ENCODE measurements around the gene LMNB1. TPM values are rescaled to one million over a fixed set of nuclear protein-coding genes. Genes with fewer than 3 reads are reported as not detected.
"Not testable (repeated sequence)": the region's sequence is repeated elsewhere in the genome, so short reads cannot be mapped to it uniquely, and the experiment has no call there.

The LMNB1 gene
- total and polyA plus RNA-seq, 8 donors: 0.72 to 7.5 (median 3.8) TPM

DNA sequence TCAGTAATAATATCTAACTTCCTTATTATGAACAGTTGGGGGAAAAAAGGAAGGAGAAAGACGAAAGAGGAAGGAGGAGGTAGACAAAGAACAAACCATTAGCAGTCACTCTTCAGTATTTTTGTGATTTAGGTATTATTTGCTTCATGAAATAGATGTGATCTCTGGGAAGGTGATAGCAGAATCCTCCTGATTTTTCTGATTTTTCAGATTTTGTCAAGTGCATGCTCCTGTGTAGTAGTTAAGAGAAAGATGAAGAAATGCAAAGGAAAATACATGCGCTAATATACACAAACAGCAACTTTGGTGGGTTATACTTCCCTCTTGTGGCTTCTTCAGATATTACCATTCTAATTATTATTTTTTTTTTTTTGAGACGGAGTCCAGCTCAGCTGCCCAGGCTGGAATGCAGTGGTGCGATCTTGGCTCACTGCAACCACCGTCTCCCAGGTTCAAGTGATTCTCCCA, 31.6 kb downstream of the LMNB1 start:
- peak in 3 of 4 donors; percentile 7 to 35 (median 23) for TF ChIP-seq CTCF (IDR thresholded peaks at IDR 0.05)
- WGBS, 2 donors: 51 to 60% methylated on average over 5 of the region's 5 CpGs
- DNase-seq: no peak
- ATAC-seq: peak in 3 of 4 donors; percentile 71 to 84 (median 77)
- no peak for FAIRE-seq
- Histone ChIP-seq H3K4me1 (no peaks in the 10 kb centered on the region), H3K9me3 (no peaks in the 10 kb centered on the region), H3K27me3 (no peaks in the 10 kb centered on the region), H3K4me3 (no peak overlapping the region), H3K36me3 (no peaks in the 10 kb centered on the region), H3K27ac (no peak overlapping the region)
- intact Hi-C loops (cut with DNase I): no loop called here

GRCh38 chr5:126809916-126810315, 33.0 kb downstream of the LMNB1 start:
- H3K36me3 ChIP-seq: no peaks in the 10 kb centered on the region
- DNase-seq (no peak), FAIRE-seq (no peak), ATAC-seq (no peak)
- no peaks in the 10 kb centered on the region for H3K9me3 ChIP-seq
- intact Hi-C loops (cut with DNase I): no loop called here
- no peak overlapping the region for H3K4me3 ChIP-seq
- 86 to 88% methylated on average over 7 of the region's 7 CpGs for WGBS, 2 donors
- H3K27me3 ChIP-seq: no peaks in the 10 kb centered on the region
- no peak overlapping the region for H3K27ac ChIP-seq
- no peak for TF ChIP-seq CTCF (IDR thresholded peaks at IDR 0.05)
- no peaks in the 10 kb centered on the region for H3K4me1 ChIP-seq

DNA sequence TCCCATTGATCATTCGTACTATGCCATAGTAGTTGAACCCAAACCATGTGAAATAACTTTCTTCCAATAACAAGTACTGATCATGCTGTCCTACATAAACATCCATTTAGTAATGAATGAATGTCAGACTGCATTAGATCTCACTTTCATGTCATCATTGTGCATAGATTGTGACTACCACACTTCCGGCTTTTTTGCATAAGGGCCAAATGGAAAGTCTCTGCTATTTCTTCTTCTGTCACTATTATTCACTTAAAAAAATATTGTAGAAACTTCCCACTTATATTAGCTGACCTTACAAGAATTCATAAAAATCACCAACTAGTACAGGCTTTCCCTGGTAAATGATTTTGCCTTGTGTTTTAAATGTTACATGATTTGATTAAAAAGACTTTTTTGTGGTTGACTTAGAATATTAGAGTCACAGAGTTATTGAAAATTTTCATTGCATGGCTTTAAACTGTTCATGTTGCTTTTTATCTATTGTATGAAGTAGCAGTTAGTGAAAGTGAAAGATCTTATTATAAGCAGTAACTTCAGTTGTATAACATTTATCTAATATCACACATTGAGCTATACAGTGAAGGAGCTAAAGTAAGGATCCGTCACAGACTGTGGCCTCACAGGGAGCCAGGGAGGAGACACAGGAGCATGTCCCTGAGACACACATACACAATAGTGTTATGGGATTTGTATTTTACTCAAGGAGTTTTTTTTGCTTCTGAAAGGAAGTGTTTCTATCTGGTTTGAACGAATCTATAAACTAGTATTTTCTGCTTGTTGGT, 33.9 kb downstream of the LMNB1 start:
- H3K27me3 ChIP-seq: no peaks in the 10 kb centered on the region
- WGBS, 2 donors: 92 to 93% methylated on average over 4 of the region's 4 CpGs
- no peaks in the 10 kb centered on the region for H3K9me3 ChIP-seq
- TF ChIP-seq CTCF (IDR thresholded peaks at IDR 0.05): no peak
- DNase-seq: no peak
- no peak for FAIRE-seq
- intact Hi-C loops (cut with DNase I): no loop called here
- no peaks in the 10 kb centered on the region for H3K36me3 ChIP-seq
- no peak overlapping the region for H3K27ac ChIP-seq
- ATAC-seq: no peak
- no peak overlapping the region for H3K4me3 ChIP-seq
- no peaks in the 10 kb centered on the region for H3K4me1 ChIP-seq

DNA sequence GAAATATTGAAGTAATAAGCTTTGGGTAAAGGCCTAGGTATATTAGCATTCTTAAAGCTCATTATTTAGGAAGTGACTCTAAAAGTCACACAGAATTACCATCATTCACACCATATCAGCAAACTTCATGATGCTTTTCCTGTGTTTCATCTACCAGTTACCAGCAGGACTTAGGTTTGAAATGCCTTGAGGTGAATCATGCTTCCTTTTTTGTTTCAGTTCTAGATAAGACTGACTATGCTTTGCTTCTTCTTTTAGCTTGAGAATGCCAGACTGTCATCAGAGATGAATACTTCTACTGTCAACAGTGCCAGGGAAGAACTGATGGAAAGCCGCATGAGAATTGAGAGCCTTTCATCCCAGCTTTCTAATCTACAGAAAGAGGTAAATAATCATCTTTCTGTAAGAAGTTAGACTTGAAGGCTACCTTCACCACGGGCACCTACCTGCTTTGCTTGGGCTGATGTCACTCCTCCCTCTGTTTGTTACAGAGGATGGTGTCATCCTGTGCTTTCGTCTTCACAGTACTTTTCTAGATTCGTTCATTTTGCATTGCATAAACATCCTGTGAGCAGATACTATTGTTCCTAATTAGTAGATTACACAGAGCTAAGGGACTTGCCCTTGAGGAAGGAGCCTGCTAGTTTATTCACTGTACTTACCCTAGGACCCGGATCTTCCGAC, 34.7 kb downstream of the LMNB1 start:
- no peak for FAIRE-seq
- TF ChIP-seq CTCF (IDR thresholded peaks at IDR 0.05): no peak
- H3K4me1 ChIP-seq: no peaks in the 10 kb centered on the region
- peak overlapping the region in 1 of 4 donors; percentile 9 for H3K27ac ChIP-seq
- no peaks in the 10 kb centered on the region for H3K36me3 ChIP-seq
- DNase-seq: no peak
- 82 to 83% methylated on average over 6 of the region's 6 CpGs for WGBS, 2 donors
- no peak for ATAC-seq
- no peaks in the 10 kb centered on the region for H3K9me3 ChIP-seq
- H3K4me3 ChIP-seq: no peak overlapping the region
- no peaks in the 10 kb centered on the region for H3K27me3 ChIP-seq
- intact Hi-C loops (cut with DNase I): no loop called here

- 85 to 86% methylated on average over 4 of the region's 4 CpGs for WGBS, 2 donors
- no peaks in the 10 kb centered on the region for H3K9me3 ChIP-seq
- intact Hi-C loops (cut with DNase I): no loop called here
- FAIRE-seq (no peak), ATAC-seq (no peak), DNase-seq (no peak)
- H3K36me3 ChIP-seq: no peaks in the 10 kb centered on the region
- no peaks in the 10 kb centered on the region for H3K4me1 ChIP-seq
- TF ChIP-seq CTCF (IDR thresholded peaks at IDR 0.05): no peak
- H3K4me3 ChIP-seq: no peak overlapping the region
- H3K27me3 ChIP-seq: no peaks in the 10 kb centered on the region
- no peak overlapping the region for H3K27ac ChIP-seq
These were observed 35.2 kb downstream of the LMNB1 start for GRCh38 chr5:126812199-126812570.

- H3K4me3 ChIP-seq; ATAC-seq; FAIRE-seq; H3K4me1 ChIP-seq; DNase-seq; H3K27me3 ChIP-seq; intact Hi-C loops (cut with DNase I); H3K36me3 ChIP-seq; H3K27ac ChIP-seq; H3K9me3 ChIP-seq: not testable (repeated sequence)
- WGBS, 2 donors: 86 to 95% methylated on average over 9 of the region's 9 CpGs
These were observed 36.9 kb downstream of the LMNB1 start for GRCh38 chr5:126813799-126814198.
